T-helper 1 cell treated with Interleukin-12 subunit alpha and Interleukin-12 subunit beta and Interleukin-4 antibody, amounts not matched to agents 30 μg/mL and 1 μg/mL, for 36 hours (primary cell): ENCODE measurements around the gene EFCAB8.
A peak's percentile ranks its signal among the peaks of the same experiment; 100 is the strongest.

Source experiments
- H3K27ac Mint-ChIP-seq: one replicate; pipeline ENCODE4 v1.8.0; 2021; ENCODE audit warnings: mild to moderate bottlenecking, mixed read lengths
- H3K27me3 Mint-ChIP-seq: one replicate; pipeline ENCODE4 v1.8.0; 2021; ENCODE audit warnings: low read depth, mixed read lengths
- H3K36me3 Mint-ChIP-seq: one replicate; pipeline ENCODE4 v1.8.0; 2021; ENCODE audit warnings: low read depth, mixed read lengths
- H3K4me1 Mint-ChIP-seq: one replicate; pipeline ENCODE4 v1.8.0; 2021; ENCODE audit warnings: low read depth, mixed read lengths
- H3K4me3 Mint-ChIP-seq: one replicate; pipeline ENCODE4 v1.8.0; 2021; ENCODE audit warnings: mild to moderate bottlenecking, moderate library complexity, mixed read lengths
- H3K9me3 Mint-ChIP-seq: one replicate; pipeline ENCODE4 v1.8.0; 2021; ENCODE audit warnings: mixed read lengths

Gene EFCAB8, protein sequence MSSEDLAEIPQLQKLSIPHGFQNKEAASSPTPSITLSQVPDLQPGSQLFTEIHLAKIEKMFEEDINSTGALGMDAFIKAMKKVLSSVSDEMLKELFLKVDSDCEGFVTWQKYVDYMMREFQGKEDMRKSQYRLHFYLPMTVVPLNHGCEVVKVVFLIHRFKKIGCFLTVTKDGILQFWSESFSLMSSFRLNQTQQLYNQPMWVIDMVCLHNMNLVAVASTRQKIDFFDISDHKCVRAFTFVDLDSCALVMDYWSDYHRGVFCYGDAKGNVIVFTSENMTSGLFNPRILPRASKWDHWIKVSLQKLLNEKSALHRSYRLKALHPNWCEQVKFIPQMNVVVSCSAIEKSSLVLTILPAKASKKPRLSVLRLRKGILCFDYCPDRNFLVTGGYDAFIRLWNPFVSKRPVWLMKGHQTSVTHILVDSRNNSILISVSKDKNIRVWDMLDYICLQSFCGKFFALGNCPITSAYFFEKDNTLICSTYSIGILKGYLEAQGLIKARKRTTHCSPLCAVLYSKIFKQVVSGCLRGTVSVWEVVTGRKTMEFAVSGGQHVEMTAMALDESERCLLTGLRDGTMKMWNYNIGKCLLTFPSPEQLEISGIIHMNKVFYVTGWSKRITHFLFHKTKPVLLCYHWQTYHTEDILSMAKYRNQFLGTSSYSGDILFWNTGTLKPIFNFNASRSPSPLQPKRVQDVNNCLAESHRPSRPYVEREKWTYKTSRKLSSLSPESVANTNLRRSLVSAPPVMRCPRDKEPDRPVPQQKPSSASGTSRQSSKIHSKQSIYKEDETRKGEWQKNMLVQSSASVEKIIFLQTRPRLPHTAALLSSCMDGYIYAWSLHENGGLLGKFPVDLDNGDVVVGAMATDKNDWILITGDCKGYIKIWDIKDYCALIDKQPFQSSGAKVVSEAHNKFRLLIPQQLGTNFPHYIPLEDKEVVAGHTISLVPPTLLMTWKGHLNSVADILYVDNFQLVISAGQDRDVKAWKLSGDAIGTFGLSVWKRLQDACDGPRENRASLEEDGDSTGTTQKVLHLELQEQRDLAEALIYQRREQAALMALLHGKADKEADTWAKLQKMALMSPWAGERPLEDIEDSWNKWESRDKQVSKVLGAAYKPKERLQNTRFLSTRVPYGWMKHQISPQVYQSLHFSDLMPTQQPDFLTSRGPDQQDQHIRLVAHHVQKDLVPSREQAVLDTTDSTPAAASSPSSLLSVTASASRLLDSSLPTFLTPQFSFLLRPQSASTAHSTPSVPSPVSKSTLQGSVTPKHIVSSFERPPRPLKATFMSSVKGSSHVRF

GRCh38 chr20:32858701-32859372 is at the start of gene EFCAB8:
TSS of gene EFCAB8 (plus strand) at chr20:32858923. CDS start at chr20:32863793, 4,870 bp downstream.
- Mint-ChIP-seq H3K36me3 (peaks cover 15% of the 10 kb centered on the region), H3K4me3 (no peak within 1 kb of the TSS), H3K27me3 (no peaks in the 10 kb centered on the region), H3K4me1 (peaks cover 12% of the 10 kb centered on the region), H3K9me3 (no peaks in the 10 kb centered on the region), H3K27ac (peak within 1 kb of the TSS; percentile 32)

DNA sequence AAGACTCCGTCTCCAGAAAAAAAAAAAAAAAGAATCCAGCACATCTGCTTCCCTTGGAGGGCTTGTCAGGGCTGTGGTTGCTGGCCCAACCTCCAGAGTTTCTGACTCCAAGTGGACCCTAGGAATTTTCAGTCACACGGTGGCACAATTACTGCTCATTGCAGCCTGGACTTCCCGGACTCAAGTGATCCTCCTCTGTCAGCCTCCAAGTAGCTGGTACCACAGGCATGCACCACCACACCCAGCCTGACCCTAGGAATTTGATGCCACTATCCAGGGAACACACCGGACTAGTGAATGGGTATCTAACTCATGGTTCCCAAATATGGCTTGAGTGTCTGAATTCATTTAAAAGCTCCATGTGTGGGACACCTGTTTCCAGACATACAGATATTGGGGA is 48.8 kb upstream of the EFCAB8 start:
- Mint-ChIP-seq H3K4me3 (no peak overlapping the region), H3K27ac (no peak overlapping the region), H3K9me3 (no peaks in the 10 kb centered on the region), H3K36me3 (no peaks in the 10 kb centered on the region), H3K4me1 (no peaks in the 10 kb centered on the region), H3K27me3 (no peaks in the 10 kb centered on the region)

DNA sequence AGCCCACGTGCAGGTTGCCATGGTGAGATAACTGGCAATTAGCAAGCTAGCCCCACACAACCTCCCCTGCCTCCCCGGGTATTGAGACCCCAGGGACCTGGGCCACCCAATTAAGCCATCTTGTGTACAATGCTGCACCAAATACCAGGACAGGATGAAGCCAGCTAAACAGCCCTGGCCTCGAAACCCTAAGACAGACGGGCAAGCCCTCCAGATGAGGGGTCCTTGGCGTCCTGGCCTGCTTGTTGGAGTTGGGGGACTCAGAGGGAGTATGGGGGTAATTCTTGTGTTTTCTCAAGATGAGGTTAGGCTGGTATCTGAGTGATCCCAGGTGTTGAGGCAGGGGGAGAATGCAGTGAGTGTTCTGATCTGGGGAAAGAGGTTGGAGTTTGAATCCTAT is 47.8 kb upstream of the EFCAB8 start:
- Mint-ChIP-seq H3K36me3 (no peaks in the 10 kb centered on the region), H3K27ac (no peak overlapping the region)

GRCh38 chr20:32811886-32812285 is 46.8 kb upstream of the EFCAB8 start:
- no peaks in the 10 kb centered on the region for H3K36me3 Mint-ChIP-seq
- H3K27me3 Mint-ChIP-seq: no peaks in the 10 kb centered on the region
- no peak overlapping the region for H3K27ac Mint-ChIP-seq
- no peak overlapping the region for H3K4me3 Mint-ChIP-seq
- no peaks in the 10 kb centered on the region for H3K9me3 Mint-ChIP-seq
- no peaks in the 10 kb centered on the region for H3K4me1 Mint-ChIP-seq

More for the DNA sequence above, 47.8 kb upstream of the EFCAB8 start:
- Mint-ChIP-seq H3K4me3 (no peak overlapping the region), H3K27me3 (no peaks in the 10 kb centered on the region), H3K4me1 (no peaks in the 10 kb centered on the region), H3K9me3 (no peaks in the 10 kb centered on the region)

DNA sequence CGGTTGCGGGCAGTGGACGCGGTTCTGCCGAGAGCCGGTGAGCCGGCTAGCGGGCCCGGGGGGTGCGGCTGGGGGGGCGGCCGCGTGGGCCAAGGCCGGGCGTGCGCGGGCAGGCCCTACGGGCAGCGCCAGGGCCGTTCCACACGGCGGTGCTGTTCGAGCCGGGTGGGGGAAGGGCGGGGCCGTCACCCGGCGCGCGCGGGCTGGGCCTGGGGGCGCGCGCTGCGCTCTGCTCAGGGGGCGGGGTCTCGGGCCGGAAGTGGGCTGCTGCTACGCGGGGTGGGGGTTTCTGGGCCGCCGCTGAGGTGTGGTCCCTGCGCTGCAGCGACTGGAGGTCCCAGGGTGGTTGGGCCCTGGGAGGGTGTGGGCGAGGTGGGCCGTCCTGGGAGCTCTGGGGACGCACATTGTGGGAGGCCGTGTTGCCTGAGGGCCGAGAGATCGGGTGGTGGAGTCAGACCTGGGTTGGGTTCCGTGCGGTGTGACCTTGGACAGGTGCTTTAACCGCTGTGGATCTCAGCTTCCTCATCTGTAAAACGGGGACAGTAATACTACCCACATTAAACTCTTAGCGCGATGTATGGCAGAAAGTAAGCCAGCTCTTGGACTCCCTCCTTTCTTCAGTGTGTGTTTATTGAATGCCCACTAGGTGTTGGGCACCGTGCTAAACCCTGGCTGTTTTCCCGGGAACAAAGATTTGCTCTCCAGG is 38.6 kb upstream of the EFCAB8 start:
- Mint-ChIP-seq H3K4me1 (peaks cover 37% of the 10 kb centered on the region), H3K27me3 (no peaks in the 10 kb centered on the region), H3K9me3 (no peaks in the 10 kb centered on the region), H3K36me3 (no peaks in the 10 kb centered on the region), H3K4me3 (peak overlapping the region; percentile 96), H3K27ac (peak overlapping the region; percentile 97)

GRCh38 chr20:32820698-32821377 is 37.9 kb upstream of the EFCAB8 start:
- Mint-ChIP-seq H3K4me1 (peaks cover 37% of the 10 kb centered on the region), H3K36me3 (peaks cover 2% of the 10 kb centered on the region), H3K27ac (peak overlapping the region; percentile 97), H3K4me3 (peak overlapping the region; percentile 96), H3K9me3 (no peaks in the 10 kb centered on the region), H3K27me3 (no peaks in the 10 kb centered on the region)

DNA sequence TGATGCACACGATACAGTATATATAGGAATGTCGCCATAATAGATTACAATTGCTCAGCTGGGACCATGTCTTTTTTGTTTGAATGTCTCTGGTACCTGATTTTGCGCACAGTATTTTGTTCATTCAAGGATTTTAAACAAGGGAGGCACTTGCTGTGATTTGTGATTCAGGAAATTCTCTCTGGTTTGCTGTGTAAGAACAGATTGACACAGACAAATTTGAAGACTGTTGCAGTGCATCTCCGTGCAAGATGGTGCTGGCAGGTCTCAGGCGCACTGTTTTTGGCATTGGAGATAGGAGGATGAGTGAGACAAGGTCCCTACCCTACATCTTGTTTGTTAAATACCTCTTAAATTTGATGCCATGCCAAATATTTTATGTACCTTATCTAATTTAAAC is 36.5 kb upstream of the EFCAB8 start:
- peaks cover 5% of the 10 kb centered on the region for H3K36me3 Mint-ChIP-seq
- peaks cover 39% of the 10 kb centered on the region for H3K4me1 Mint-ChIP-seq
- no peaks in the 10 kb centered on the region for H3K27me3 Mint-ChIP-seq
- no peak overlapping the region for H3K4me3 Mint-ChIP-seq
- no peak overlapping the region for H3K27ac Mint-ChIP-seq
- no peaks in the 10 kb centered on the region for H3K9me3 Mint-ChIP-seq

DNA sequence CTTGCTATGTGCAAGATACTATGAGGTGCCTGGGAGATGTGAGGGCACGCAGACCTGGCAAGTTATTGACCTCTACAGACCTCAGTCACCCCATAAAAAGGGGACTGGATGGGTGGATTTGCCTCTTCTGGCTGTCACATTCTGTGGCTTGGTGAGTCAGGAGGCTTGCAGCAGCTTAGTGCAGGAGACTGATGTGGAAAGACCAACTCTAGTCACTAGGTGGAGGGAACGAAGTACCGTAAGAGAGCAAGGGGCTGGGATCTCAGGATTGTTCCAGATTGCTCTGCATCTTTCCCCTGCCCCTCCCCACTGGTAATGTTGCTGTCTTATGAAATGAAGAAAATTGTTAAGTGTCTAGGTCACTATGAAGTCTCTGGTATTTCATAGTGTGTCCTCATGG is 35.6 kb upstream of the EFCAB8 start:
- Mint-ChIP-seq H3K36me3 (peaks cover 8% of the 10 kb centered on the region), H3K4me3 (no peak overlapping the region), H3K27me3 (no peaks in the 10 kb centered on the region), H3K9me3 (no peaks in the 10 kb centered on the region), H3K27ac (peak overlapping the region; percentile 8), H3K4me1 (peaks cover 41% of the 10 kb centered on the region)

DNA sequence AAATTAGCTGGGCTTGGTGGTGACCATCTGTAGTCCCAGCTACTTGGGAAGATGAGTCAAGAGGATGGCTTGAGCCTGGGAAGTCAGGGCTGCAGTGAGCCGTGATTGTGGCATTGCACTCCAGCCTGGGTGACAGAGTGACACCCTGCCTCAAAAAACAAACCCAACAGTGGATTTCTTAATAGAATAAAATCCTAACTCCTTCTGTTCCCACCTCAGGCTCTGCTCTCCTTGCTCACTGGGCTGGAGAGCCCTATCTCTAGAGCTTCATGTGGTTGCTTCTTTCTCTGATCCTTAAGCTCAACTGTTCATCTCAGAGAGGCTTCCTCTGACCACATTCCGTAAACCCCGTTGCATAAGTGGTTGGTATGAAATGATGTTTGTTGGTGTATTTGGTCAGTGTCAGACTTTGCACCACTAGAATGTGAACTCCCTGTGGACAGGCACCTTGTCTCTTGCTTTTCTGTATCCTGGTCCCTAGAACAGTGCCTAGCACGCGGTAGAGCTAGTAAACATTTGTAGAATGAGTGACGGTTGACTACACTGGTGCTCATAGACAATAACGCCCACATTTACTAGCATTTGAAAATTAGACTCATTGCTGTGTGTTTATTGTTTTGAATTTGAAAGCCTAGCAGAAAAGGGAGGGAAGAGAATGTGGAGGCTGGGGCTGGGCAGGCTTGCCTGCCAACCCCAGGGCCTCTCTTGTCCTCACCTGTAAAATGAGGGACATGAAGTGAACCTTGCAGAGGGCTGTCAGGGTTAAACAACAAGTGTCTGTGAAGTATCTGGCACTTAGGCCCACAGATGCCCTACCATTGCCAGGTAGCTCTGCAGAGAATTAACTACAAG is 34.8 kb upstream of the EFCAB8 start:
- no peak overlapping the region for H3K27ac Mint-ChIP-seq
- H3K4me1 Mint-ChIP-seq: peaks cover 47% of the 10 kb centered on the region
- no peaks in the 10 kb centered on the region for H3K9me3 Mint-ChIP-seq
- peaks cover 13% of the 10 kb centered on the region for H3K36me3 Mint-ChIP-seq
- no peaks in the 10 kb centered on the region for H3K27me3 Mint-ChIP-seq
- no peak overlapping the region for H3K4me3 Mint-ChIP-seq

GRCh38 chr20:32828029-32828680 is 30.6 kb upstream of the EFCAB8 start:
- H3K36me3 Mint-ChIP-seq: peaks cover 32% of the 10 kb centered on the region

DNA sequence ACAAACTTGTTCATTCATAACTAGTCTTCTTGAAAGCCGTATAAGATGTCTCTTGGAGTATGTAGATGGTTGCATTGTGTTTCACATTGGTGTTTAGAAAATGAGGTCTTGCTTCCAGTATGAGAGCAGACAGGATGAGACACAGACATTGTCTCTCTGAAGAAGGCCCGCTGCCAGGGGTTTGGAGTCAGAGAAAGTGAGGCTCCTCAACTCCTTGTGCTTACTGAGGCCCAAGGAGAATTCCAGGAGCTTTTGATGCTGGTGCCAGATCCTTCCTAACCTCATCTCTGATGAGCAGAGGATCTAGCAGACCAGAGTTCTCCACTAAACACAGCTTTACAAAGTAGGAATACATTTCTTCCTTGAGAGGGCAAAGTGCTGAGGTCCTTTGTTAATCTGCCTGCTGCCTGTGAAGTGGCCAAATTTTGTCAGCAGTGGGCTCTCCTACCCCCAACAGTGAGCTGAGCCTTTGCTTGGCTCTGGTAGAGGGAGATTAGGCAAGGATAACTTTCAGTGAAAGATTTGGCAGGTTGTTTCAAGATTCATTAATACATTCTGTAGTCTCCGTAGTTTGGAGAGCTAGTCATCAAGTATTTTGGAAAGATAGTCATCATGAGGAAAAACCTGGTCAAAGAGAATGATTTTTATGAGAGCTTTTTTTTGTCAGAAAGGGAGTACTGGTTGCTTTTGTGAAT is 29.3 kb upstream of the EFCAB8 start:
- peaks cover 37% of the 10 kb centered on the region for H3K4me1 Mint-ChIP-seq

More at GRCh38 chr20:32828029-32828680, 30.6 kb upstream of the EFCAB8 start:
- H3K27me3 Mint-ChIP-seq: no peaks in the 10 kb centered on the region
- H3K9me3 Mint-ChIP-seq: no peaks in the 10 kb centered on the region
- no peak overlapping the region for H3K27ac Mint-ChIP-seq
- H3K4me3 Mint-ChIP-seq: no peak overlapping the region
- peaks cover 42% of the 10 kb centered on the region for H3K4me1 Mint-ChIP-seq

More for the DNA sequence above, 29.3 kb upstream of the EFCAB8 start:
- H3K36me3 Mint-ChIP-seq: peaks cover 34% of the 10 kb centered on the region
- H3K27ac Mint-ChIP-seq: no peak overlapping the region
- H3K4me3 Mint-ChIP-seq: no peak overlapping the region
- H3K9me3 Mint-ChIP-seq: no peaks in the 10 kb centered on the region
- H3K27me3 Mint-ChIP-seq: no peaks in the 10 kb centered on the region
